K562 (cell line): Measurements from ENCODE around the gene TFAP2B. TPM values are rescaled to one million over a fixed set of nuclear protein-coding genes. Genes with fewer than 3 reads are reported as not detected.

Source experiments
- ATAC-seq: fragments of 200-7000 bp; cut with Tn5 transposase; 3 replicates; pipeline ENCODE4 v1.9.1; 2020; ENCODE audit warnings: moderate library complexity
- BruUV-seq: library from RNA; stranded (reverse); fragments of 400-500 nt; replicated peaks from 2 replicates; lab custom pipeline; 2021; lab: Mats Ljungman, UMichigan
- CTCF ChIA-PET: fragments of 300-600 bp; formaldehyde crosslinking; extraction: SDS; loops from one replicate; lab custom pipeline; 2021; ENCODE audit warnings: low intra/inter-chr PET ratio; lab: Yijun Ruan, JAX
- POLR2A ChIA-PET: fragments of 300-600, 350-650 bp; sonication (Branson Sonifier 250); formaldehyde crosslinking; extraction: SDS; loops from one replicate; lab custom pipeline; 2021; ENCODE audit warnings: antibody characterized with exemption, inconsistent platforms; lab: Yijun Ruan, JAX
- DNase-seq, 4 experiments: peaks; one replicate each; pipeline versions ENCODE4 v3.0.0 to v3.0.0-alpha.2; 2011 to 2018; ENCODE audit warnings: low spot score in 3 of 4, mixed read lengths in 3 of 4; ENCODE audit errors: extremely low read depth in 1 of 4
- FAIRE-seq: peaks from 2 replicates; lab custom pipeline; 2011; peaks lifted over from hg19 to GRCh38; lab: Jason Lieb, UNC
- H2AFZ ChIP-seq: 2 replicates; pipeline ENCODE4 v1.6.0; 2011; ENCODE audit warnings: low read depth, low read length, control low read depth, inconsistent platforms
- H3K27ac ChIP-seq: fragments of 200-600 bp; 3 replicates; pipeline ENCODE4 v1.8.0; 2011; ENCODE audit warnings: low read depth, mild to moderate bottlenecking, control low read depth, inconsistent platforms, low read length, moderate library complexity, mixed read lengths; ENCODE audit errors: extremely low read depth
- H3K27me3 ChIP-seq, 2 experiments: fragments of 300-600 bp in 1 of 2; 2 replicates in 1 of 2; 3 replicates in 1 of 2; pipeline versions ENCODE4 v1.6.0 to v1.8.0; 2011; ENCODE audit warnings: inconsistent platforms in 2 of 2, low read length in 2 of 2, mild to moderate bottlenecking in 1 of 2, mixed read lengths in 1 of 2, moderate library complexity in 1 of 2; ENCODE audit not compliant: control insufficient read depth in 2 of 2, insufficient read depth in 2 of 2
- H3K36me3 ChIP-seq: fragments of 300-600 bp; 3 replicates; pipeline ENCODE4 v1.8.0; 2011; ENCODE audit warnings: mild to moderate bottlenecking, low read length, inconsistent platforms; ENCODE audit not compliant: control insufficient read depth, insufficient read depth
- H3K4me1 ChIP-seq, 2 experiments: fragments of 200-600 bp in 1 of 2; replicated peaks in 1 of 2; 2 replicates in 1 of 2; 3 replicates in 1 of 2; pipeline versions ENCODE4 v1.5.1 to v1.8.0; 2011; ENCODE audit warnings: inconsistent platforms in 2 of 2, low read length in 2 of 2, mild to moderate bottlenecking in 1 of 2, mixed read lengths in 1 of 2, moderate library complexity in 1 of 2; ENCODE audit not compliant: control insufficient read depth in 2 of 2, insufficient read depth in 2 of 2
- H3K4me2 ChIP-seq: 2 replicates; pipeline ENCODE4 v1.6.1; 2011; ENCODE audit warnings: low read length, control low read depth, inconsistent platforms, mixed read lengths; ENCODE audit not compliant: insufficient read depth
- H3K4me3 ChIP-seq: fragments of 200-600 bp; sonication (generic), shearing (Covaris generic); 2 replicates; pipeline ENCODE4 v1.5.1; 2016; ENCODE audit warnings: control low read depth, inconsistent platforms
- H3K79me2 ChIP-seq: fragments of 200-600 bp; 3 replicates; pipeline ENCODE4 v1.8.0; 2011; ENCODE audit warnings: low read length, inconsistent platforms; ENCODE audit not compliant: control insufficient read depth, insufficient read depth
- H3K9ac ChIP-seq, 2 experiments: 2 replicates each; pipeline versions ENCODE4 v1.6.0 to v1.6.1; 2011; ENCODE audit warnings: low read depth in 2 of 2, low read length in 2 of 2, control low read depth in 1 of 2, inconsistent platforms in 1 of 2, mild to moderate bottlenecking in 1 of 2, mixed read lengths in 1 of 2; ENCODE audit not compliant: insufficient read depth in 1 of 2
- H3K9me1 ChIP-seq: one replicate; pipeline ENCODE4 v1.6.0; 2011; ENCODE audit warnings: inconsistent platforms, mild to moderate bottlenecking, low read length, moderate library complexity; ENCODE audit not compliant: control insufficient read depth, insufficient read depth
- H3K9me3 ChIP-seq: replicated peaks from 2 replicates; pipeline ENCODE4 v1.5.1; 2011; ENCODE audit warnings: low read depth, low read length, inconsistent platforms; ENCODE audit not compliant: control insufficient read depth, insufficient read depth
- H4K20me1 ChIP-seq: replicated peaks from 2 replicates; pipeline ENCODE4 v1.6.1; 2011; ENCODE audit warnings: low read length, inconsistent platforms, mixed read lengths; ENCODE audit not compliant: control insufficient read depth, insufficient read depth
- ATF2 ChIP-seq: sonication (generic); formaldehyde crosslinking; IDR thresholded peaks from 2 replicates; pipeline ENCODE4 v1.8.1; 2022; ENCODE audit warnings: missing genetic modification reagents
- CHAMP1 ChIP-seq: fragments of 450-650 bp; IDR thresholded peaks from 2 replicates; pipeline ENCODE4 v1.6.1; 2016; ENCODE audit warnings: mild to moderate bottlenecking
- HLTF ChIP-seq: fragments of 450-650 bp; IDR thresholded peaks from 2 replicates; pipeline ENCODE4 v1.6.1; 2016
- HNRNPL ChIP-seq: fragments of 200-400 bp; formaldehyde crosslinking; IDR thresholded peaks from 2 replicates; pipeline ENCODE4 v1.6.1; 2017; ENCODE audit warnings: low read depth, mild to moderate bottlenecking, low read length
- KDM4B ChIP-seq, 2 experiments: fragments of 450-650 bp in 1 of 2; sonication (generic) in 1 of 2; IDR thresholded peaks; 2 replicates each; pipeline ENCODE4 v1.6.1; 2016 to 2017; ENCODE audit warnings: borderline replicate concordance in 2 of 2, antibody characterized with exemption in 1 of 2, low read depth in 1 of 2, mild to moderate bottlenecking in 1 of 2
- KLF16 ChIP-seq: IDR thresholded peaks from 2 replicates; pipeline ENCODE4 v1.6.1; 2016; ENCODE audit warnings: antibody characterized with exemption
- NFYB ChIP-seq: IDR thresholded peaks from 2 replicates; pipeline ENCODE4 v1.6.1; 2011; ENCODE audit warnings: mild to moderate bottlenecking, moderate library complexity; ENCODE audit not compliant: insufficient read length; ENCODE audit errors: extremely low read depth
- XRCC5 ChIP-seq: fragments of 200-400 bp; formaldehyde crosslinking; IDR thresholded peaks from 2 replicates; pipeline ENCODE4 v1.6.1; 2017; ENCODE audit warnings: low read depth, mild to moderate bottlenecking, low read length
- ZNF3 ChIP-seq: fragments of 250-450 bp; sonication (Bioruptor Pico); IDR thresholded peaks from 2 replicates; pipeline ENCODE4 v1.5.0; 2021; ENCODE audit warnings: mild to moderate bottlenecking, moderate library complexity
- ZSCAN32 ChIP-seq: fragments of 450-650 bp; formaldehyde crosslinking; IDR thresholded peaks from 2 replicates; pipeline ENCODE4 v1.4.0; 2020; ENCODE audit warnings: mild to moderate bottlenecking, moderate library complexity
- WGBS: fragments of 100-300 bp; shearing (Covaris generic); methylation state at CpG from one replicate; pipeline ENCODE4 v1.1.6; 2016; ENCODE audit warnings: low coverage, mixed read lengths; ENCODE audit not compliant: insufficient coverage; ENCODE audit errors: missing lambda C conversion rate; 5-methylcytosine and 5-hydroxymethylcytosine counted together
- in situ Hi-C: fragments of 300-500 bp; cut with MboI; formaldehyde crosslinking; loops from 4 replicates; pipeline ENCODE4 v1.15.0; 2018; ENCODE audit warnings: inconsistent platforms, mixed read lengths
- intact Hi-C: fragments of 100-400 bp; cut with micrococcal nuclease; formaldehyde crosslinking; loops from 2 replicates; pipeline ENCODE4 v1.14.2; 2022
- polyA plus RNA-seq, 8 experiments: library from polyadenylated mRNA; depleted of rRNA in 4 of 8; stranded (reverse) in 5 of 8; unstranded in 3 of 8; fragments of >200 nt; fragmentation: Nextera tagmentation in 2 of 8; fragmentation: Illumina TruSeq in 1 of 8; extraction: Ambion mirVana in 2 of 8; extraction: Trizol in 1 of 8; gene quantifications; 2 replicates each; pipeline versions ENCODE4 v1.2.1 to v1.2.3, GENCODE V29; 2011 to 2014; ENCODE audit warnings: inconsistent platforms in 1 of 8, missing spikeins in 1 of 8
- total RNA-seq, 7 experiments: library from RNA; depleted of rRNA in 6 of 7; stranded (reverse); fragments of >200 nt in 6 of 7; fragmentation: Illumina TruSeq in 2 of 7; extraction: Trizol in 2 of 7; gene quantifications; 2 replicates each; pipeline versions ENCODE4 v1.2.1 to v1.2.3, GENCODE V29; 2011 to 2021; ENCODE audit warnings: low replicate concordance in 1 of 7

Gene TFAP2B
- total and polyA plus RNA-seq, 9 of the 15 experiments (the other 6 are each of a cell fraction or from before 2014, with no cell fraction given) = not detected

- no peak for TF ChIP-seq KDM4B (IDR thresholded peaks at IDR 0.05; ENCODE audit: borderline replicate concordance in 2 of 2, low read depth in 1 of 2)
Measured at GRCh38 chr6:50792771-50793170, 25.9 kb upstream of the TFAP2B start (continued).

GRCh38 chr6:50795574-50795973 is 23.1 kb upstream of the TFAP2B start:
- H3K9me3 ChIP-seq = no peaks in the 10 kb centered on the region
- H3K27ac ChIP-seq = no peak overlapping the region
- TF ChIP-seq HNRNPL = no peak
- TF ChIP-seq, all 486 proteins: peak for 0
- Histone ChIP-seq H2AFZ (no peak overlapping the region), H3K9me1 (no peaks in the 10 kb centered on the region), H3K36me3 (no peaks in the 10 kb centered on the region), H3K79me2 (no peaks in the 10 kb centered on the region), H3K27me3 (no peaks in the 10 kb centered on the region), H4K20me1 (no peaks in the 10 kb centered on the region), H3K4me1 (no peaks in the 10 kb centered on the region), H3K4me2 (no peak overlapping the region), H3K4me3 (no peak overlapping the region), H3K9ac (no peak overlapping the region)
- ChIA-PET CTCF (no interaction called here), POLR2A (interaction anchor here (0.5 to 0.6 kb wide), 2 partner anchors 774 to 812 kb away, joined by 3 read pairs; no protein-coding TSS in a partner anchor)
- DNase-seq (no peak), FAIRE-seq (no peak), ATAC-seq (no peak)
- intact Hi-C loops (no loop called here), in situ Hi-C loops (loop anchor here (10.0 kb wide), 1 partner anchor 671 kb away; no protein-coding TSS in a partner anchor)
- WGBS = 0% methylated on average over 5 of the region's 5 CpGs
- no TSS peak for BruUV-seq

- no peaks in the 10 kb centered on the region for H3K9me1 ChIP-seq
- H3K79me2 ChIP-seq = no peaks in the 10 kb centered on the region
- intact Hi-C loops = no loop called here
- POLR2A ChIA-PET = no interaction called here
- H3K9ac ChIP-seq = no peak overlapping the region
- DNase-seq = no peak
- no peaks in the 10 kb centered on the region for H3K4me1 ChIP-seq
- CTCF ChIA-PET = no interaction called here
- no peak overlapping the region for H3K27ac ChIP-seq
- no peak overlapping the region for H3K4me3 ChIP-seq
- TF ChIP-seq ATF2 (CRISPR knock-in tag) (no peak), ZNF3 (CRISPR knock-in tag) (no peak), HLTF (no peak), ZSCAN32 (CRISPR knock-in tag) (no peak), NFYB (no peak), XRCC5 (no peak), CHAMP1 (no peak), KLF16 (no peak)
- peaks cover 0 to 13% of the 10 kb centered on the region in 2 experiments; a peak in 3 of 5 replicates for H3K27me3 ChIP-seq
- in situ Hi-C loops = loop anchor here (25.0 kb wide), 2 partner anchors 733 to 1208 kb away; no protein-coding TSS in a partner anchor
- no peak for ATAC-seq
- no TSS peak for BruUV-seq
- H3K4me2 ChIP-seq = no peak overlapping the region
- H2AFZ ChIP-seq = no peak overlapping the region
- no peaks in the 10 kb centered on the region for H3K9me3 ChIP-seq
- H3K36me3 ChIP-seq = no peaks in the 10 kb centered on the region
- H4K20me1 ChIP-seq = no peaks in the 10 kb centered on the region
- FAIRE-seq = no peak
Measured at GRCh38 chr6:50804283-50804682, 14.4 kb upstream of the TFAP2B start.
